ENCODE measurements around the gene TULP4.
"Not testable (repeated sequence)": the region's sequence is repeated elsewhere in the genome, so short reads cannot be mapped to it uniquely, and the experiment has no call there.

- not testable (repeated sequence) for TF ChIP-seq HMGXB4 (CRISPR knock-in tag; IDR thresholded peaks at IDR 0.05; ENCODE audit: borderline replicate concordance); RCOR1 (IDR thresholded peaks at IDR 0.05; ENCODE audit: low read depth, low read length); NPAS2 (CRISPR knock-in tag; IDR thresholded peaks at IDR 0.05; ENCODE audit: borderline replicate concordance); ELK1 (IDR thresholded peaks at IDR 0.05; ENCODE audit: low read depth, low read length); POLR2A (IDR thresholded peaks at IDR 0.05; ENCODE audit: low read length); RAD21 (conservative IDR thresholded peaks at IDR 0.05 in 1 of 2, IDR thresholded peaks at IDR 0.05 in 1 of 2); EP300 (IDR thresholded peaks at IDR 0.05); MAZ (IDR thresholded peaks at IDR 0.05; ENCODE audit: borderline replicate concordance, low read depth, low read length)
Observed at GRCh38 chr6:158405321-158405831, 93.1 kb downstream of the TULP4 start.
